Adrenal gland (tissue), 12 donors: Measurements from ENCODE around the gene SLC29A1. TPM values are rescaled to one million over a fixed set of nuclear protein-coding genes. Genes with fewer than 3 reads are reported as not detected.

Experiments used
- DNase-seq, 7 donors: peaks; one replicate each; pipeline ENCODE4 v3.0.0-alpha.2; 2019 to 2020
- H3K27ac ChIP-seq, 5 donors: fragments of 200-600 bp; sonication (generic) in 4 of 5; 1 replicate in 3 of 5; 2 replicates in 2 of 5; pipeline versions ENCODE4 v1.5.1 to v1.8.0; 2016 to 2020; ENCODE audit warnings: mild to moderate bottlenecking in 1 of 5
- H3K27me3 ChIP-seq: fragments of 200-600 bp; 2 replicates; pipeline ENCODE4 v1.8.0; 2021
- H3K36me3 ChIP-seq, 2 donors: fragments of 200-600 bp; replicated peaks in 1 of 2; 1 replicate in 1 of 2; 2 replicates in 1 of 2; pipeline versions ENCODE4 v1.5.1 to v1.8.0; 2018 to 2022
- H3K4me1 ChIP-seq, 2 donors: fragments of 200-600 bp; replicated peaks in 1 of 2; 1 replicate in 1 of 2; 2 replicates in 1 of 2; pipeline versions ENCODE4 v1.5.1 to v1.8.0; 2018 to 2021
- H3K4me3 ChIP-seq, 4 donors: fragments of 200-600 bp; sonication (generic) in 3 of 4; one replicate each; pipeline ENCODE4 v1.5.1; 2016 to 2018
- H3K9me3 ChIP-seq, 3 donors: fragments of 200-600 bp; sonication (generic) in 1 of 3; replicated peaks in 1 of 3; 1 replicate in 2 of 3; 2 replicates in 1 of 3; pipeline versions ENCODE4 v1.5.1 to v1.8.0; 2016 to 2021
- POLR2A ChIP-seq, 2 donors: fragments of 450-650 bp; IDR thresholded peaks; one replicate each; pipeline ENCODE4 v1.6.1; 2017; ENCODE audit warnings: antibody characterized with exemption in 2 of 2, mild to moderate bottlenecking in 2 of 2, moderate library complexity in 1 of 2
- WGBS, 4 donors: extraction: QIAGEN DNeasy Blood & Tissue Kit in 2 of 4; methylation state at CpG; one replicate each; pipeline versions ENCODE4 v1.1.5 to v1.1.7; 2013 to 2017; 5-methylcytosine and 5-hydroxymethylcytosine counted together
- intact Hi-C, 2 donors: fragments of 100-400 bp; cut with DNase I; formaldehyde crosslinking; loops; one replicate each; pipeline versions ENCODE4 v1.14.1 to v1.15.0; 2022 to 2023
- polyA plus RNA-seq, 3 donors: library from polyadenylated mRNA; stranded (reverse); fragments of 200-250 nt in 2 of 3; fragments of 350-450 nt in 1 of 3; fragmentation: Illumina TruSeq in 1 of 3; extraction: RNeasy Lipid Tissue Mini Kit (QIAGEN cat#74804) in 1 of 3; gene quantifications; one replicate each; pipeline ENCODE4 v1.2.3, GENCODE V29; 2013 to 2014
- total RNA-seq, 9 donors: library from RNA; depleted of rRNA in 4 of 9; stranded (reverse); fragments of >200 nt in 4 of 9; fragments of 120-200 nt in 1 of 9; fragmentation: NEBNext Ultra II Directional in 1 of 9; extraction: Animal tissue kit (Norgen Biotek cat#: 25700) in 1 of 9; gene quantifications; one replicate each; pipeline versions ENCODE4 v1.1.0 to v1.2.4, GENCODE V29; 2013 to 2023
- TF ChIP-seq, protein P1 (sequence below), 6 experiments: fragments of 450-650 bp in 4 of 6; fragments of 200-600 bp in 2 of 6; sonication (generic) in 1 of 6; IDR thresholded peaks; 1 replicate in 5 of 6; 2 replicates in 1 of 6; pipeline versions ENCODE4 v1.5.1 to v1.8.0; 2016 to 2021; ENCODE audit warnings: antibody characterized with exemption in 6 of 6, mild to moderate bottlenecking in 2 of 6, moderate library complexity in 1 of 6
- donor health status: healthy with polysubstance abuse.
- donor health status: Bipolar disorder and iron deficiency.
- donor health status: DM: yes; HTN: yes; CAD: no.
- donor health status: DM: no; HTN: no; CAD: no.
- donor health status: DM: no; HTN: no; CAD: no.
- donor health status: DM: yes; HTN: yes; CAD: no.

Gene SLC29A1
- total and polyA plus RNA-seq, 12 donors, result 48.6 to 356 (median 134) TPM

DNA sequence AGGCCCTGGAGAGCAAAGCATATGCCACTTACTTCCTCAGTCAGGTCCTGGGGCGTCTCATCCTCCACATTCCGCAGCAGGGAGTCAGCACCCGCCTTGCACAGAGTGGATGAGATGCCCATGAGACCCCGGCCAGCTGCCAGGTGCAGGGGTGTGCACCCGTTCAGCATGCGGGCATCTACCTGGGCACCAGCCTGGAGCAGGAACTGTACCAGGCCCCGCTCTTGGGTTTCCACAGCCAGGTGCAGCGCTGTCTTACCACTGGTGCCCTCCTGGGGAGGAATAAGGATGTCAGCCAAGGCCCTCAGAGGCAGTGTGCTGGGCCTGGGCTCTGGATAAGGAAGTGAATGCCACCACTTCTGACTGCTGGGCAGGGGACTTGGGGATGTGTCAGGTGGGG is 36.6 kb downstream of the SLC29A1 start:
- H3K9me3 ChIP-seq, result no peaks in the 10 kb centered on the region
- TF ChIP-seq POLR2A (IDR thresholded peaks at IDR 0.05), result no peak
- TF ChIP-seq, protein P1, sequence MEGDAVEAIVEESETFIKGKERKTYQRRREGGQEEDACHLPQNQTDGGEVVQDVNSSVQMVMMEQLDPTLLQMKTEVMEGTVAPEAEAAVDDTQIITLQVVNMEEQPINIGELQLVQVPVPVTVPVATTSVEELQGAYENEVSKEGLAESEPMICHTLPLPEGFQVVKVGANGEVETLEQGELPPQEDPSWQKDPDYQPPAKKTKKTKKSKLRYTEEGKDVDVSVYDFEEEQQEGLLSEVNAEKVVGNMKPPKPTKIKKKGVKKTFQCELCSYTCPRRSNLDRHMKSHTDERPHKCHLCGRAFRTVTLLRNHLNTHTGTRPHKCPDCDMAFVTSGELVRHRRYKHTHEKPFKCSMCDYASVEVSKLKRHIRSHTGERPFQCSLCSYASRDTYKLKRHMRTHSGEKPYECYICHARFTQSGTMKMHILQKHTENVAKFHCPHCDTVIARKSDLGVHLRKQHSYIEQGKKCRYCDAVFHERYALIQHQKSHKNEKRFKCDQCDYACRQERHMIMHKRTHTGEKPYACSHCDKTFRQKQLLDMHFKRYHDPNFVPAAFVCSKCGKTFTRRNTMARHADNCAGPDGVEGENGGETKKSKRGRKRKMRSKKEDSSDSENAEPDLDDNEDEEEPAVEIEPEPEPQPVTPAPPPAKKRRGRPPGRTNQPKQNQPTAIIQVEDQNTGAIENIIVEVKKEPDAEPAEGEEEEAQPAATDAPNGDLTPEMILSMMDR (IDR thresholded peaks at IDR 0.05), result no peak
- H3K27me3 ChIP-seq, result no peaks in the 10 kb centered on the region
- H3K27ac ChIP-seq, result no peak overlapping the region
- peaks cover 33 to 43% of the 10 kb centered on the region in 2 donors for H3K4me1 ChIP-seq
- DNase-seq, result no peak
- H3K4me3 ChIP-seq, result no peak overlapping the region
- intact Hi-C loops, result no loop called here
- WGBS, 4 donors, result 94 to 95% (median 94%) methylated on average over 4 to 8 of the region's 8 CpGs; no CpG with 5 or more reads in 1 of the 4 donors
- peaks cover 0 to 12% of the 10 kb centered on the region in 2 donors for H3K36me3 ChIP-seq

DNA sequence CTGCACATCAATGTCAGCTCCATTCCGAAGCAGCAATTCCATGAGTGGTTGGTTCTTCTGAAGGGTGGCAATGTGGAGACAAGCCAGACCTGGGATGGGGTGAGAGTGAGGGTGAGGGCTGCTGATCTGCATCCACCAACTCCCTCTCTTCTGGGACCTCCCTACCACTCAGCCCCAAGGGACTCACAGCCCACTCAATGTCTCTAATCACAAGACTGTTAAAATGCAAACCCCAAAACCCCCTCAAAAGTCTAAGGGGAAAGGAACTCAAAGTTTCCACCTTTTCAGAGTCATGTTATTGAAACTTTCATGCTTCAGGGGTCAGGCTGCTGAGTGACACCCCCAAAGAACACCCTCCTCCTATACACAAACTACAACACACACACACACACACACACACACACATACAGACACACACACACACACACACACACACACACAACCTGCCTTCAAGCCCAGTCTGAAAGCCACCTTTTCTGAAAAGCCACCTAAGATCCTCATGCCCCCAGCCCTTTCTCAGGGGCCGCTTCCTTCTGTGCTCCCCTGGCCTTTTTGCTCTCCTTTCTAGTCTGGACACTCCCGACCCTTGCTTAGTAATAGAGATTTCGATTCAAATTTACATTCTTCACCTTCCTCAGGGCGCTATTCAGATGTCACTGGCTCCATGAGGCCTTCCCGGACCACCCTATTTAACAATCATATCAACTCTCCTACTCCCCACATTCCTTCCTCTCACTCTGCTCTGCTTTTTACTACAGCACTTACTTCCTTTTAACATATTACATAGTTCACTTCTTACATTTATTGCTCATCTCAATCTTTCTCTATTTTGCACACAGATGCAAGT is 37.3 kb downstream of the SLC29A1 start:
- Histone ChIP-seq H3K4me1 (peaks cover 33 to 43% of the 10 kb centered on the region in 2 donors), H3K9me3 (no peaks in the 10 kb centered on the region), H3K27ac (no peak overlapping the region), H3K36me3 (peaks cover 0 to 6% of the 10 kb centered on the region in 2 donors), H3K27me3 (no peaks in the 10 kb centered on the region), H3K4me3 (no peak overlapping the region)
- 88 to 92% (median 90%) methylated on average over 6 of the region's 6 CpGs for WGBS, 4 donors
- intact Hi-C loops, result no loop called here
- no peak for DNase-seq
- TF ChIP-seq, protein P1 (IDR thresholded peaks at IDR 0.05), result no peak
- no peak for TF ChIP-seq POLR2A (IDR thresholded peaks at IDR 0.05)

DNA sequence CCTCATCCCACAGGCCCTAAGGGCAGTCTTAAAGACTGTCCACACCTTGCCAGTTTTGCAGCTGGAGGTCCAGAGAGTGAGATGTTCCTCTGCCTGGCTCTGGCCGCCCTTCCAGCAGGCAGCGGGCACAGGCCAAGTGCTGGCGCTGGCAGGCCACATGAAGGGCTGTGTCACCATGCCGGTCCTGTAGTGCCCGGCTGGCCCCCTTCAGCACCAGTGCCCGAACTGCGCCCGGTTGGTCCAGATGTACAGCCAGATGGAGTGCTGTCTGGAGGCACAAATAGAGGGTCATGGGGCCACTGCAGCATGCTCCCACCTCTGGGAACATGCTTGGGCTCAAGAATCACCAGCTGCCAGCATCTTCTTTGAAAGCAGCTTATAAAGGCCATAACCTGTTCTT is 38.2 kb downstream of the SLC29A1 start:
- intact Hi-C loops, result no loop called here
- no peak overlapping the region for H3K4me3 ChIP-seq
- H3K4me1 ChIP-seq, result peaks cover 27 to 36% of the 10 kb centered on the region in 2 donors
- peaks cover 0 to 6% of the 10 kb centered on the region in 2 donors for H3K36me3 ChIP-seq
- no peak for DNase-seq
- no peaks in the 10 kb centered on the region for H3K9me3 ChIP-seq
- WGBS, 4 donors, result 94 to 100% (median 94%) methylated on average over 6 to 8 of the region's 8 CpGs; no CpG with 5 or more reads in 1 of the 4 donors
- no peaks in the 10 kb centered on the region for H3K27me3 ChIP-seq
- H3K27ac ChIP-seq, result no peak overlapping the region
- TF ChIP-seq, protein P1 (IDR thresholded peaks at IDR 0.05), result no peak
- TF ChIP-seq POLR2A (IDR thresholded peaks at IDR 0.05), result no peak

DNA sequence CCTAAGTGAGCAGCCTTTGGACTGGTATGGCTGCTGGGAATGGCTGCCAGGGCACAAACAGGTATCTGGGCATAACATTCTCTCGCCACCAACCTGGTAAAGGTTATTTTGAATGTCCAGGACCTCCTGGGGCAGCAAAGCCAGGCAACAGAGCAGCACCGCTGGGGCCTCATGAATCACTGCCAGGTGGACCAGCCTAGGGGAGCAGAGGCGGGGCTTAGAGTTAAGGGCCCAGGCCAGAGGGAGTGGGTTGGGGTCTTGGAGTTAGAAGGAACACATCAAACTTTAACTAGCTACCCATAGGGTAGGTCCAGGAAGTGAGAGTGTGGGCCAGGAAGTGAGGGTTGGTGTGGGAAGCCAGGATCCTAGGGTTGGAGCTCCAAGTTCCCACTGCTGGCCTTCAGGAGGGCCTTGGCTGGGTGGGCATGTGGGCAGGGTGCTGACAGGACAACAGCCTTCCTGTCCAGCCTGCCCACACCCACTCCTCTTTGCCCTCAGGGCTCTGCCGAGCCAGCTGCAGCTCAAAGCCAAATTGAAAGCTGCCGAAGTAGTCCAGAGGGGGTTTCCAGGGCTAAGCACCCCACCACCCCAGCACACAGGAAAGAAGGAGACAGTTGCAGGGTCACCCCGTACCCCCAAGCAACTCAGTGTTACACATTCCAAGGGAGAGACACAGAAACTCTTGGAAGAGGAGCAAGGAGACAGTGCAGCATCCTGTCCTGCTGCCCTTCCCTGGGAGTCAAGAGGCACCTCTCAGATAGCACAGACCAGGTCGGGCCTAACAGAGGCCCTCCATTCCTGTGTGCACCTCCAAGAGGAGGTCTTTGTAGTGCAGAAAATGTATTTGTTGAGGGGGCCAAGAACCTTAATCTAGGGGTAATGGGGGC is 39.3 kb downstream of the SLC29A1 start:
- no peaks in the 10 kb centered on the region for H3K9me3 ChIP-seq
- 69 to 81% (median 76%) methylated on average over 6 to 7 of the region's 7 CpGs for WGBS, 4 donors
- H3K27ac ChIP-seq, result no peak overlapping the region
- H3K4me3 ChIP-seq, result no peak overlapping the region
- H3K4me1 ChIP-seq, result peaks cover 22 to 30% of the 10 kb centered on the region in 2 donors
- TF ChIP-seq, protein P1 (IDR thresholded peaks at IDR 0.05), result no peak
- TF ChIP-seq POLR2A (IDR thresholded peaks at IDR 0.05), result no peak
- intact Hi-C loops, result no loop called here
- DNase-seq, result no peak
- H3K36me3 ChIP-seq, result peaks cover 0 to 6% of the 10 kb centered on the region in 2 donors
- H3K27me3 ChIP-seq, result no peaks in the 10 kb centered on the region
